Amniotic epithelial cell (primary cell): Measurements from ENCODE around the gene SPRY2.
"Not testable (repeated sequence)": the region's sequence is repeated elsewhere in the genome, so short reads cannot be mapped to it uniquely, and the experiment has no call there.

Source experiments
- DNase-seq: peaks from one replicate; pipeline ENCODE4 v3.0.0-alpha.2; 2010; ENCODE audit warnings: low read depth

SPRY2 gene

GRCh38 chr13:80341101-80341755 lies at the start of gene SPRY2:
Gene SPRY2 (minus strand): TSS chr13:80341126. CDS start chr13:80337705, 3,421 bp downstream.
- DNase-seq = peak; percentile 97

GRCh38 chr13:80390338-80390737 lies 49.4 kb upstream of the SPRY2 start:
- DNase-seq = no peak

- no peak for DNase-seq
Measured at GRCh38 chr13:80389073-80390038, 48.4 kb upstream of the SPRY2 start.

GRCh38 chr13:80388506-80388905 lies 47.6 kb upstream of the SPRY2 start:
- DNase-seq = no peak

GRCh38 chr13:80386592-80386991 lies 45.7 kb upstream of the SPRY2 start:
- DNase-seq = no peak

- no peak for DNase-seq
Measured at GRCh38 chr13:80386002-80386401, 45.1 kb upstream of the SPRY2 start.

- DNase-seq = no peak
Measured at GRCh38 chr13:80382576-80382975, 41.6 kb upstream of the SPRY2 start.

GRCh38 chr13:80379245-80379644 lies 38.3 kb upstream of the SPRY2 start:
- peak; percentile 71 for DNase-seq

GRCh38 chr13:80376554-80376953 lies 35.6 kb upstream of the SPRY2 start:
- no peak for DNase-seq

GRCh38 chr13:80374901-80375300 lies 34.0 kb upstream of the SPRY2 start:
- DNase-seq = no peak

GRCh38 chr13:80374444-80374843 lies 33.5 kb upstream of the SPRY2 start:
- DNase-seq = no peak

GRCh38 chr13:80371840-80372509 lies 31.0 kb upstream of the SPRY2 start:
- DNase-seq = no peak

GRCh38 chr13:80367473-80367872 lies 26.5 kb upstream of the SPRY2 start:
- DNase-seq = no peak

GRCh38 chr13:80363890-80364503 lies 23.1 kb upstream of the SPRY2 start:
- DNase-seq = peak; percentile 33

GRCh38 chr13:80362481-80362880 lies 21.6 kb upstream of the SPRY2 start:
- DNase-seq = no peak

GRCh38 chr13:80361883-80362327 lies 21.0 kb upstream of the SPRY2 start:
- no peak for DNase-seq

GRCh38 chr13:80361298-80361697 lies 20.4 kb upstream of the SPRY2 start:
- no peak for DNase-seq

GRCh38 chr13:80360453-80360800 lies 19.5 kb upstream of the SPRY2 start:
- no peak for DNase-seq

GRCh38 chr13:80359778-80360452 lies 19.0 kb upstream of the SPRY2 start:
- no peak for DNase-seq

- DNase-seq = no peak
Measured at GRCh38 chr13:80359414-80359777, 18.5 kb upstream of the SPRY2 start.

- not testable (repeated sequence) for DNase-seq
Measured at GRCh38 chr13:80355496-80356094, 14.7 kb upstream of the SPRY2 start.
